HEK293T (cell line): ENCODE measurements around the gene SEMA5A.

Source experiments
- CTCF ChIA-PET: fragments of 350-600 bp; formaldehyde crosslinking; extraction: SDS; loops from one replicate; lab custom pipeline; 2021; ENCODE audit warnings: antibody characterized with exemption, inconsistent platforms; lab: Yijun Ruan, JAX
- POLR2A ChIA-PET: fragments of 350-600 bp; formaldehyde crosslinking; extraction: SDS; loops from one replicate; lab custom pipeline; 2020; ENCODE audit warnings: antibody characterized with exemption, inconsistent platforms; lab: Yijun Ruan, JAX
- DNase-seq: peaks from one replicate; pipeline ENCODE4 v3.0.0; 2012; ENCODE audit warnings: mixed read lengths; ENCODE audit errors: extremely low spot score
- ARNT ChIP-seq: fragments of 450-650 bp; IDR thresholded peaks from 2 replicates; pipeline ENCODE4 v1.6.1; 2017; ENCODE audit warnings: mild to moderate bottlenecking
- BHLHE40 ChIP-seq: fragments of 450-650 bp; IDR thresholded peaks from 2 replicates; pipeline ENCODE4 v1.6.1; 2016; ENCODE audit warnings: mild to moderate bottlenecking, moderate library complexity, borderline replicate concordance
- CTBP1 ChIP-seq: fragments of 450-650 bp; IDR thresholded peaks from 2 replicates; pipeline ENCODE4 v1.6.1; 2016; ENCODE audit warnings: borderline replicate concordance
- ELF4 ChIP-seq: fragments of 450-650 bp; IDR thresholded peaks from 2 replicates; pipeline ENCODE4 v1.6.1; 2017; ENCODE audit warnings: antibody characterized with exemption
- FOXA1 ChIP-seq: fragments of 450-650 bp; IDR thresholded peaks from 2 replicates; pipeline ENCODE4 v1.6.1; 2016; ENCODE audit warnings: mild to moderate bottlenecking
- FOXK2 ChIP-seq: fragments of 450-650 bp; IDR thresholded peaks from 2 replicates; pipeline ENCODE4 v1.6.1; 2016; ENCODE audit warnings: mild to moderate bottlenecking
- FOXM1 ChIP-seq: fragments of 450-650 bp; IDR thresholded peaks from 2 replicates; pipeline ENCODE4 v1.6.1; 2017; ENCODE audit warnings: mild to moderate bottlenecking, borderline replicate concordance
- HDGF ChIP-seq: fragments of 450-650 bp; IDR thresholded peaks from 2 replicates; pipeline ENCODE4 v1.6.1; 2017; ENCODE audit warnings: antibody characterized with exemption, borderline replicate concordance
- L3MBTL2 ChIP-seq: fragments of 450-650 bp; conservative IDR thresholded peaks from 2 replicates; pipeline ENCODE4 v1.6.1; 2016; ENCODE audit warnings: mild to moderate bottlenecking
- LEF1 ChIP-seq: fragments of 450-650 bp; IDR thresholded peaks from 2 replicates; pipeline ENCODE4 v1.6.1; 2017; ENCODE audit warnings: mild to moderate bottlenecking, borderline replicate concordance
- NFRKB ChIP-seq: fragments of 450-650 bp; IDR thresholded peaks from 2 replicates; pipeline ENCODE4 v1.6.1; 2016; ENCODE audit warnings: mild to moderate bottlenecking, moderate library complexity
- SP1 ChIP-seq: fragments of 450-650 bp; IDR thresholded peaks from 2 replicates; pipeline ENCODE4 v1.6.1; 2017
- SUZ12 ChIP-seq: fragments of 450-650 bp; IDR thresholded peaks from 2 replicates; pipeline ENCODE4 v1.6.1; 2016; ENCODE audit warnings: mild to moderate bottlenecking
- TARDBP ChIP-seq: fragments of 450-650 bp; IDR thresholded peaks from 2 replicates; pipeline ENCODE4 v1.6.1; 2016
- ZNF384 ChIP-seq: fragments of 450-650 bp; IDR thresholded peaks from 2 replicates; pipeline ENCODE4 v1.6.1; 2016
- TF ChIP-seq, protein P1 (sequence below): fragments of 450-650 bp; IDR thresholded peaks from 2 replicates; pipeline ENCODE4 v1.6.1; 2016

The SEMA5A gene

DNA sequence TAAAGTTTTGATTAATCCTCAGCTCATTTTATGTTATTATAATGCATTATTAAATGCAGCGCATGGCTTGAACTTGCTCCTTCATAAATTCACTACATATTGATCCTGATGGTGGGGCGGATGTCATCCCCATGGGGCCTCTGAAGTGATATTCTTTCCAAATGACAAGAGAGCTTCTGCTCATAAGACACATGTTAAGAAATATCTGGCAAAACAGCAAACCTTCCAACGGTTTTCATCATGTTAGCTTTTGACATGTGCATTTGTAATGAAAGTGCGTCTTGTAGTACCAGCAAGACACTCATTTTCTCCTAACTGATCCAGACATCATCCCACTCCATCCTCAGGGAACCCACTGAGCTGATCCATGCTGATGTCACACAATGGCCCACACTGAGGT is 45.7 kb downstream of the SEMA5A start:
- TF ChIP-seq, protein P1, sequence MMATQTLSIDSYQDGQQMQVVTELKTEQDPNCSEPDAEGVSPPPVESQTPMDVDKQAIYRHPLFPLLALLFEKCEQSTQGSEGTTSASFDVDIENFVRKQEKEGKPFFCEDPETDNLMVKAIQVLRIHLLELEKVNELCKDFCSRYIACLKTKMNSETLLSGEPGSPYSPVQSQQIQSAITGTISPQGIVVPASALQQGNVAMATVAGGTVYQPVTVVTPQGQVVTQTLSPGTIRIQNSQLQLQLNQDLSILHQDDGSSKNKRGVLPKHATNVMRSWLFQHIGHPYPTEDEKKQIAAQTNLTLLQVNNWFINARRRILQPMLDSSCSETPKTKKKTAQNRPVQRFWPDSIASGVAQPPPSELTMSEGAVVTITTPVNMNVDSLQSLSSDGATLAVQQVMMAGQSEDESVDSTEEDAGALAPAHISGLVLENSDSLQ = no peak
- TF ChIP-seq SP1 = no peak
- TF ChIP-seq L3MBTL2 = no peak
- TF ChIP-seq SUZ12 = no peak
- no peak for TF ChIP-seq HDGF
- TF ChIP-seq FOXA1 = no peak
- no peak for TF ChIP-seq ELF4
- no peak for TF ChIP-seq FOXK2
- TF ChIP-seq ZNF384 = no peak
- TF ChIP-seq NFRKB = no peak
- no peak for TF ChIP-seq TARDBP
- no peak for TF ChIP-seq ARNT
- CTCF ChIA-PET = interaction anchor here (0.6 kb wide), 1 partner anchor 81 kb away, joined by 3 read pairs; no protein-coding TSS in a partner anchor
- POLR2A ChIA-PET = no interaction called here
- DNase-seq = no peak

DNA sequence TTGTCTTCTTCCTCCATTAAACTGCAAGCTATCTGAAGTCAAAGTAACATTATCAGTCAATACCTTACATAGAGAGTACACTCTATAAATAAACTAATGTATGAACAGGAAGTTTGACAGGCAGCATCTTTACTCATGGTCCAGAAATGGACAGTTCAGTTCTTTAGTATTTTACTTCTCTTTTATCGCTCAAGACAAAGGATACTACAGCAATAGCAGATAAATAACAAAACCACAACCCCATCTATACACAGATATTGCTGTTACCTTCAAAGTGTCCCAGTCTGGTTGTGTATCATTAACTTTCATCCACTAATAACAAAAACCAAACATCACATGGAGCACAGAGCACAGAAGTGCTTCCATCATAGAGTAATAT is 46.4 kb downstream of the SEMA5A start:
- no peak for DNase-seq
- TF ChIP-seq, protein P1 = no peak
- TF ChIP-seq SP1 = no peak
- TF ChIP-seq FOXA1 = no peak
- TF ChIP-seq ZNF384 = no peak
- TF ChIP-seq TARDBP = no peak
- TF ChIP-seq FOXK2 = no peak
- no peak for TF ChIP-seq BHLHE40
- TF ChIP-seq ELF4 = no peak
- TF ChIP-seq ARNT = no peak
- no peak for TF ChIP-seq HDGF
- TF ChIP-seq L3MBTL2 = no peak
- no peak for TF ChIP-seq CTBP1
- TF ChIP-seq FOXM1 = no peak
- no peak for TF ChIP-seq NFRKB
- TF ChIP-seq SUZ12 = no peak
- TF ChIP-seq LEF1 = no peak
- CTCF ChIA-PET = no interaction called here
- POLR2A ChIA-PET = no interaction called here

DNA sequence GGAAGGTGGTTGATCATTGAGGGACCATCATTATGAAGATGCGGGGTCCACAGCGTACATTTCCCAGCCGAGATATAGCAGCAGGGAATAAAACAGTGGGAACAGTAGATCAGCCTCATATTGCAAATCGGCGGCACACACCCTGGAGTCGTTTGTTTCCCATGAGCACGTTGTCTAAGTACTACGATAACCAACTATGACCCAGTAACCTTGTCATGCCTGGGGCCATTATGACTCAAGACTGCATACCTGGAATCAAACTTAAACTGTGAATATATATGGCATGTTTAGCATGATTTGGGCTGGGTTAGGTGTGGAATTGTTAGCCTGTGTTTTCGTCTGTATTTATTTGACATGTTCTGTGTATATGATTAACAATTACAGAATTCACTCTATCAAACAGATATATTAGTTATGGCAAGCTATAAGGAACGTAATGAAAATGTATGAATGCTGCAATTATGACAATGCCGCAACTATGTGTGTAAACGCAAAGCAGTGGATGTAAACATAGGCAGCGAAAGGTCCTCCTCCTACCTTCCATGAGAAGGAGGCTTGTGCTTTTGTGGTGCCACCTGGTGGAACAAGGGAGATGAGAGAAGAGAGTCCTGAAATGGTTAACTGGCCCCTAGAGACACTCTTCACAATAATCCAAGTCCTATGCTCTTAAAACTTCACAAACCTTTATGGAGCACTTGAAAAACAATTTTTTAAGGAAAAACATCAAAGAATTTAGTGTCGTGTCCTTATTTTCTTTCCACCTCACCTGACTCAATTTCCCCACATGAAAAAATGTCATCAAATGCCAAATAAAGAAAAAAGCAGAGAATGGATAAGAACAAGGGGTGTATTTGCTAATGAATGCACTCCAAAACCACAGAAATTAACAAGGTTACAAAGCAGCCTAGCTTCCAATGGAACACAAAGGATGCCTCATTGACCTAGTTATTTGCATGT is 47.1 kb downstream of the SEMA5A start:
- TF ChIP-seq LEF1 = no peak
- TF ChIP-seq ARNT = no peak
- TF ChIP-seq FOXM1 = no peak
- no peak for TF ChIP-seq FOXA1
- TF ChIP-seq CTBP1 = no peak
- no peak for TF ChIP-seq L3MBTL2
- no peak for TF ChIP-seq NFRKB
- ChIA-PET POLR2A (no interaction called here), CTCF (no interaction called here)
- peak; percentile 17 for DNase-seq

DNA sequence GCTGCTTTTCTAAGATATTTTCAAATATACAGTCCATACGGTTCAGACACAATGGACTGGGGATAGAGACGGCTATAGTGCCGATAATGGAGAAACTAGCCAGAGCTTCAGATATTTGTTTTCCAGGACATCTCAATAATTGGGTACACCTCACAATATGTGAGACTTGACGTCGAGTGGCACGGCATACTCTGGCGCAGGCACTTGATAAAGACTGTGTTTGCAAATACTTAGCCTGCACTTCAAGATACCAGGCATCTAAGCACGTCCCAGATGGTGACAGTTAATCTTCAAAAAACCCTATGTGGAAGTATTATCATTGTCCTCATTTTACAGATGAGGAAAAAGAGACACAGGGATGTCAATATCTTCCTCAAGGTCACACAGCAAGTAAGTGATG is 48.5 kb downstream of the SEMA5A start:
- no peak for DNase-seq
- ChIA-PET POLR2A (no interaction called here), CTCF (no interaction called here)
- TF ChIP-seq ELF4 = no peak
- TF ChIP-seq CTBP1 = no peak
- TF ChIP-seq ZNF384 = no peak
- no peak for TF ChIP-seq FOXA1
- no peak for TF ChIP-seq HDGF
- TF ChIP-seq BHLHE40 = no peak
- no peak for TF ChIP-seq SUZ12
- no peak for TF ChIP-seq SP1
- no peak for TF ChIP-seq NFRKB
- no peak for TF ChIP-seq ARNT
- TF ChIP-seq FOXK2 = no peak
- TF ChIP-seq L3MBTL2 = no peak
- no peak for TF ChIP-seq LEF1
- TF ChIP-seq, protein P1 = no peak
- no peak for TF ChIP-seq TARDBP
- TF ChIP-seq FOXM1 = no peak

DNA sequence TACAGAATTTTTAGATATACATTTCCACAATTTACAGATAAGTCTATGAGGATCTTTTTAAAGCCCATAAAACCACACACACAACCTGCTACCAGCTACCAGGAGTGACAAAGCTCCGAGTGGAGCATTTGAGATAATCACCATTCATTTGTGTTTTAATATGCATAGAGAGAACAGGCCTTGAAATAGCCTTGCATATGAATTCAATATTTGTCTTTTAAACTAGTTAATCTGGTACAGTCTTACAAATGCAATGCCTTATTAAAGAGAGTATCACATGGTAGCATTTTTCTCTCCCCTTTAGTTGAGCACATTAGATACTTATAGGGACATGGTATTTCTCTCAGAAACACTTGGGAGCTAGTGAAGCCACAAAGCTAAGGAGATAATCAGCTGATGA is 49.1 kb downstream of the SEMA5A start:
- CTCF ChIA-PET = no interaction called here
- TF ChIP-seq FOXM1 = no peak
- TF ChIP-seq NFRKB = no peak
- no peak for TF ChIP-seq BHLHE40
- TF ChIP-seq SP1 = no peak
- TF ChIP-seq ARNT = no peak
- no peak for TF ChIP-seq ZNF384
- TF ChIP-seq SUZ12 = no peak
- TF ChIP-seq, protein P1 = no peak
- no peak for TF ChIP-seq LEF1
- no peak for TF ChIP-seq HDGF
- no peak for TF ChIP-seq FOXK2
- TF ChIP-seq FOXA1 = no peak
- TF ChIP-seq L3MBTL2 = no peak
- DNase-seq = no peak
- POLR2A ChIA-PET = no interaction called here
